22Rv1 (cell line): ENCODE results near the gene LEMD1.

ENCODE experiments used
- H3K27ac ChIP-seq: fragments of 450-650 bp; 2 replicates; pipeline ENCODE4 v1.5.1; 2017
- CTCF ChIP-seq: fragments of 450-650 bp; IDR thresholded peaks from 2 replicates; pipeline ENCODE4 v1.5.1; 2017; ENCODE audit warnings: mild to moderate bottlenecking
- ZFX ChIP-seq: fragments of 450-650 bp; IDR thresholded peaks from 2 replicates; pipeline ENCODE4 v1.6.1; 2017; ENCODE audit warnings: antibody characterized with exemption, borderline replicate concordance

LEMD1 gene

GRCh38 chr1:205421798-205422197 is at the start of gene LEMD1:
Gene LEMD1, minus strand, starts transcription at chr1:205422056. Its CDS starts 1,520 bp downstream, at chr1:205420536.
- TF ChIP-seq ZFX (no peak), CTCF (no peak)
- no peak within 1 kb of the TSS for H3K27ac ChIP-seq

GRCh38 chr1:205470131-205470530 is 48.3 kb upstream of the LEMD1 start:
- no peak overlapping the region for H3K27ac ChIP-seq
- TF ChIP-seq ZFX (no peak), CTCF (no peak)

- TF ChIP-seq ZFX: no peak
- no peak for TF ChIP-seq CTCF
- no peak overlapping the region for H3K27ac ChIP-seq
Observed at GRCh38 chr1:205466595-205467220, 44.9 kb upstream of the LEMD1 start.

GRCh38 chr1:205465392-205465791 is 43.5 kb upstream of the LEMD1 start:
- H3K27ac ChIP-seq: no peak overlapping the region
- TF ChIP-seq ZFX: no peak
- no peak for TF ChIP-seq CTCF

- TF ChIP-seq ZFX (no peak), CTCF (no peak)
Observed at GRCh38 chr1:205458777-205459566, 37.1 kb upstream of the LEMD1 start.

GRCh38 chr1:205456868-205457745 is 35.3 kb upstream of the LEMD1 start:
- TF ChIP-seq CTCF (no peak), ZFX (no peak)
- peak overlapping the region; percentile 45 for H3K27ac ChIP-seq

More at GRCh38 chr1:205458777-205459566, 37.1 kb upstream of the LEMD1 start:
- no peak overlapping the region for H3K27ac ChIP-seq
